OCI-LY1 (cell line): ENCODE data around the gene MAPK8.

Source experiments
- EZH2 ChIP-seq: fragments of 200-600 bp; sonication (generic), shearing (Covaris generic); IDR thresholded peaks from 2 replicates; pipeline ENCODE4 v1.8.0; 2017; ENCODE audit warnings: borderline replicate concordance, mixed run types, mild to moderate bottlenecking, antibody characterized with exemption, low read length, moderate library complexity, mixed read lengths
- TF ChIP-seq, protein P1 (sequence below): fragments of 200-600 bp; sonication (generic), shearing (Covaris generic); IDR thresholded peaks from 2 replicates; pipeline ENCODE4 v1.5.1; 2017; ENCODE audit warnings: mild to moderate bottlenecking, antibody characterized with exemption, low read length, moderate library complexity, mixed read lengths

DNA sequence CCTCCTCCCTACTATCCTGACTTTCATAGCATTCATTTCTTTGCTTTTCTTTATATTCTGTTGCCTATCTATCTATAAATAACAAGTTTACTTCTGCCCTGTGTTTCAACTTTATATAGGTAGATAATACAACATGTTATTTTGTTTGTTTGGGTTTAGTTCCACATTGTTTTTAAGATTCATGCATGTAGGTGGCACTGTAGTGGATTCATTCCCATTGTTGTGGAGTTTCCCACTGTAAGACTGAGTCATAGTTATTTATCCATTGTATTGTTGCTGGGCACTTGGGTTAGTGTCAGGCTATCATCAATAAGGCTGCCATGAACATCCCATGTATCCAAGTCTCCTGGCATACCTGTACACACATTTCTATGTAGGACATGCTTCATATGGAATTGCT lies 170.7 kb downstream of the MAPK8 start:
- TF ChIP-seq, protein P1, sequence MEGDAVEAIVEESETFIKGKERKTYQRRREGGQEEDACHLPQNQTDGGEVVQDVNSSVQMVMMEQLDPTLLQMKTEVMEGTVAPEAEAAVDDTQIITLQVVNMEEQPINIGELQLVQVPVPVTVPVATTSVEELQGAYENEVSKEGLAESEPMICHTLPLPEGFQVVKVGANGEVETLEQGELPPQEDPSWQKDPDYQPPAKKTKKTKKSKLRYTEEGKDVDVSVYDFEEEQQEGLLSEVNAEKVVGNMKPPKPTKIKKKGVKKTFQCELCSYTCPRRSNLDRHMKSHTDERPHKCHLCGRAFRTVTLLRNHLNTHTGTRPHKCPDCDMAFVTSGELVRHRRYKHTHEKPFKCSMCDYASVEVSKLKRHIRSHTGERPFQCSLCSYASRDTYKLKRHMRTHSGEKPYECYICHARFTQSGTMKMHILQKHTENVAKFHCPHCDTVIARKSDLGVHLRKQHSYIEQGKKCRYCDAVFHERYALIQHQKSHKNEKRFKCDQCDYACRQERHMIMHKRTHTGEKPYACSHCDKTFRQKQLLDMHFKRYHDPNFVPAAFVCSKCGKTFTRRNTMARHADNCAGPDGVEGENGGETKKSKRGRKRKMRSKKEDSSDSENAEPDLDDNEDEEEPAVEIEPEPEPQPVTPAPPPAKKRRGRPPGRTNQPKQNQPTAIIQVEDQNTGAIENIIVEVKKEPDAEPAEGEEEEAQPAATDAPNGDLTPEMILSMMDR, result no peak
- TF ChIP-seq EZH2, result no peak
